Astrocyte (in vitro differentiated cells and primary cell): ENCODE measurements around the gene KCNK10. TPM values are rescaled to one million over a fixed set of nuclear protein-coding genes. Genes with fewer than 3 reads are reported as not detected.

Experiments used
- DNase-seq: peaks from one replicate; pipeline ENCODE4 v3.0.0-alpha.2; 2010; ENCODE audit warnings: low read depth
- FAIRE-seq: peaks from 2 replicates; lab custom pipeline; 2011; peaks lifted over from hg19 to GRCh38; lab: Jason Lieb, UNC
- H2AFZ ChIP-seq: 2 replicates; pipeline ENCODE4 v1.6.0; 2012; ENCODE audit warnings: low read depth, low read length, inconsistent platforms
- H3K27ac ChIP-seq: 2 replicates; pipeline ENCODE4 v1.5.1; 2011; ENCODE audit warnings: low read depth, low read length, inconsistent platforms
- H3K27me3 ChIP-seq: 2 replicates; pipeline ENCODE4 v1.6.0; 2011; ENCODE audit warnings: low read length, inconsistent platforms; ENCODE audit not compliant: insufficient read depth
- H3K36me3 ChIP-seq: 2 replicates; pipeline ENCODE4 v1.5.1; 2011; ENCODE audit warnings: low read length, inconsistent platforms; ENCODE audit not compliant: insufficient read depth
- H3K4me1 ChIP-seq: 2 replicates; pipeline ENCODE4 v1.5.1; 2011; ENCODE audit warnings: low read length, inconsistent platforms; ENCODE audit not compliant: insufficient read depth
- H3K4me2 ChIP-seq: 2 replicates; pipeline ENCODE4 v1.6.0; 2012; ENCODE audit warnings: low read length, inconsistent platforms
- H3K4me3 ChIP-seq: 2 replicates; pipeline ENCODE4 v1.5.1; 2011; ENCODE audit warnings: low read depth, mild to moderate bottlenecking, low read length, inconsistent platforms; ENCODE audit not compliant: insufficient read depth
- H3K79me2 ChIP-seq: 2 replicates; pipeline ENCODE4 v1.6.0; 2012; ENCODE audit warnings: mild to moderate bottlenecking, low read length, inconsistent platforms; ENCODE audit not compliant: insufficient read depth
- H3K9ac ChIP-seq: 2 replicates; pipeline ENCODE4 v1.6.0; 2012; ENCODE audit warnings: mild to moderate bottlenecking, low read length, inconsistent platforms
- H3K9me3 ChIP-seq: 2 replicates; pipeline ENCODE4 v1.5.1; 2012; ENCODE audit warnings: low read depth, mild to moderate bottlenecking, low read length, inconsistent platforms; ENCODE audit not compliant: insufficient read depth
- H4K20me1 ChIP-seq: 2 replicates; pipeline ENCODE4 v1.6.0; 2012; ENCODE audit warnings: low read length, inconsistent platforms; ENCODE audit not compliant: insufficient read depth
- H3K27ac Mint-ChIP-seq: one replicate; pipeline ENCODE4 v1.8.0; 2021; ENCODE audit warnings: mild to moderate bottlenecking, mixed read lengths; ENCODE audit not compliant: unreplicated experiment
- H3K27me3 Mint-ChIP-seq: one replicate; pipeline ENCODE4 v1.8.0; 2021; ENCODE audit warnings: low read depth, mixed read lengths; ENCODE audit not compliant: unreplicated experiment
- H3K36me3 Mint-ChIP-seq: one replicate; pipeline ENCODE4 v1.8.0; 2021; ENCODE audit warnings: low read depth, mixed read lengths; ENCODE audit not compliant: unreplicated experiment
- H3K4me1 Mint-ChIP-seq: one replicate; pipeline ENCODE4 v1.8.0; 2021; ENCODE audit warnings: low read depth, mixed read lengths; ENCODE audit not compliant: unreplicated experiment
- H3K4me3 Mint-ChIP-seq: one replicate; pipeline ENCODE4 v1.8.0; 2021; ENCODE audit warnings: mild to moderate bottlenecking, moderate library complexity, mixed read lengths; ENCODE audit not compliant: unreplicated experiment
- H3K9me3 Mint-ChIP-seq: one replicate; pipeline ENCODE4 v1.8.0; 2021; ENCODE audit warnings: mild to moderate bottlenecking, mixed read lengths; ENCODE audit not compliant: unreplicated experiment
- CTCF ChIP-seq: IDR thresholded peaks from 2 replicates; pipeline ENCODE4 v1.5.1; 2011; ENCODE audit warnings: low read depth, mild to moderate bottlenecking, inconsistent platforms, low read length, moderate library complexity; ENCODE audit not compliant: insufficient read depth
- EZH2 ChIP-seq: IDR thresholded peaks from 2 replicates; pipeline ENCODE4 v1.6.1; 2012; ENCODE audit warnings: mild to moderate bottlenecking, low read length, inconsistent platforms; ENCODE audit not compliant: insufficient read depth
- total RNA-seq: library from RNA; stranded (reverse); gene quantifications from 2 replicates; pipeline ENCODE4 v1.2.1, GENCODE V29; 2021

KCNK10 gene
- total RNA-seq, 1 donor from 2014 or later, result 0.14 TPM

GRCh38 chr14:88363644-88364043 is 40.6 kb upstream of the KCNK10 start:
- Histone ChIP-seq H3K79me2 (no peaks in the 10 kb centered on the region), H3K27me3 (no peaks in the 10 kb centered on the region), H3K9ac (no peak overlapping the region), H3K9me3 (no peaks in the 10 kb centered on the region), H3K27ac (no peak overlapping the region), H3K4me1 (no peaks in the 10 kb centered on the region), H3K36me3 (no peaks in the 10 kb centered on the region), H4K20me1 (no peaks in the 10 kb centered on the region), H3K4me3 (no peak overlapping the region), H3K4me2 (no peak overlapping the region), H2AFZ (no peak overlapping the region)
- no peak for TF ChIP-seq CTCF
- TF ChIP-seq EZH2, result no peak
- Mint-ChIP-seq H3K27me3 (no peaks in the 10 kb centered on the region), H3K9me3 (no peaks in the 10 kb centered on the region), H3K36me3 (no peaks in the 10 kb centered on the region), H3K4me3 (no peak overlapping the region), H3K4me1 (no peaks in the 10 kb centered on the region), H3K27ac (no peak overlapping the region)
- no peak for DNase-seq
- FAIRE-seq, result no peak

DNA sequence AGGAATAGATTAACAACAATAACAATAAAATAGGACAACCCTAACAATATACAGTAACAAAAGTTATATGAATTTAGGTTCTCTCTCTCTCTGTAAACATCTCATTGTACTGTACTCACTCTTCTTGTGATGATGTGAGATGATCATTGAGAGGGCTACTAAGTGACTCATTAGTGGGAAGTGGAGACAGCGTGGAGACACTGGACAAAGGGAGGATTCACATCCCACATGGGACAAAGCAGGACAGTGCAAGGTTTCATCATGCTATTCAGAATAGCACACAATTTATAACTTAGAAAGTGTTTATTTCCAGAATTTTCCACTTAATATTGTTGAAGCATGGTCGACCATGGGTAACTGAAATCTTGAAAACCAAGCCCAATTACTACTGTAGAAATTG is 36.4 kb upstream of the KCNK10 start:
- no peaks in the 10 kb centered on the region for H3K27me3 ChIP-seq
- H3K9me3 ChIP-seq, result no peaks in the 10 kb centered on the region
- H2AFZ ChIP-seq, result no peak overlapping the region
- Mint-ChIP-seq H3K9me3 (no peaks in the 10 kb centered on the region), H3K36me3 (no peaks in the 10 kb centered on the region), H3K4me3 (no peak overlapping the region), H3K27ac (no peak overlapping the region), H3K27me3 (no peaks in the 10 kb centered on the region), H3K4me1 (no peaks in the 10 kb centered on the region)
- H3K4me2 ChIP-seq, result no peak overlapping the region
- H4K20me1 ChIP-seq, result no peaks in the 10 kb centered on the region
- DNase-seq, result no peak
- no peak for FAIRE-seq
- H3K9ac ChIP-seq, result no peak overlapping the region
- H3K79me2 ChIP-seq, result no peaks in the 10 kb centered on the region
- no peak for TF ChIP-seq EZH2
- no peak for TF ChIP-seq CTCF
- no peak overlapping the region for H3K27ac ChIP-seq
- no peak overlapping the region for H3K4me3 ChIP-seq
- H3K36me3 ChIP-seq, result no peaks in the 10 kb centered on the region
- no peaks in the 10 kb centered on the region for H3K4me1 ChIP-seq

DNA sequence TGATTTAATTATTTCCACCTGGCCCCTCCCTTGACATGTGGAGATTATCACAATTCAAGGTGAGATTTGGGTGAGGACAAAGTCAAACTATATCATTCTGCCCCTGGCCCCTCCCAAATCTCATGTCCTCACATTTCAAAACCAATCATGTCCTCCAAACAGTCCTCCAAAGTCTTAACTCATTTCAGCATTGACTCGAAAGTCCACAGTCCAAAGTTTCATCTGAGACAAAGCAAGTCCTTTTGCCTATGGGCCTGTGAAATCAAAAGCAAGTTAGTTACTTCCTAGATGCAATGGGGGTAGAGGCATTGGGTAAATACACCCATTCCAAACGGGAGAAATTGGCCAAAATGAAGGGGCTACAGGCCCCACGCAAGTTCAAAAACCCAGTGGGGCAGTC is 31.3 kb upstream of the KCNK10 start:
- no peak overlapping the region for H3K4me3 ChIP-seq
- no peak overlapping the region for H3K27ac ChIP-seq
- Mint-ChIP-seq H3K4me1 (no peaks in the 10 kb centered on the region), H3K27me3 (no peaks in the 10 kb centered on the region), H3K4me3 (no peak overlapping the region), H3K27ac (no peak overlapping the region), H3K36me3 (no peaks in the 10 kb centered on the region), H3K9me3 (no peaks in the 10 kb centered on the region)
- H3K79me2 ChIP-seq, result no peaks in the 10 kb centered on the region
- H3K27me3 ChIP-seq, result no peaks in the 10 kb centered on the region
- TF ChIP-seq CTCF (no peak), EZH2 (no peak)
- H2AFZ ChIP-seq, result no peak overlapping the region
- no peak for DNase-seq
- no peaks in the 10 kb centered on the region for H3K36me3 ChIP-seq
- no peaks in the 10 kb centered on the region for H4K20me1 ChIP-seq
- no peak overlapping the region for H3K4me2 ChIP-seq
- no peak for FAIRE-seq
- H3K9me3 ChIP-seq, result no peaks in the 10 kb centered on the region
- no peak overlapping the region for H3K9ac ChIP-seq
- no peaks in the 10 kb centered on the region for H3K4me1 ChIP-seq
